H9 (cell line): ENCODE data around the gene RAB25. TPM values are rescaled to one million over a fixed set of nuclear protein-coding genes. Genes with fewer than 3 reads are reported as not detected.

Source experiments
- DNase-seq: peaks from one replicate; pipeline ENCODE4 v3.0.0-alpha.2; 2017
- H2AFZ ChIP-seq: one replicate; pipeline ENCODE4 v1.6.1; 2013; ENCODE audit warnings: mild to moderate bottlenecking, low read length, control low read depth, moderate library complexity
- H2AK5ac ChIP-seq: 2 replicates; pipeline ENCODE4 v1.6.1; 2013; ENCODE audit warnings: low read length, control low read depth, mixed read lengths; ENCODE audit not compliant: insufficient read length
- H2BK120ac ChIP-seq: one replicate; pipeline ENCODE4 v1.6.1; 2013; ENCODE audit warnings: low read depth, mild to moderate bottlenecking, low read length, control low read depth, inconsistent platforms; ENCODE audit not compliant: poor library complexity, severe bottlenecking
- H2BK12ac ChIP-seq: 2 replicates; pipeline ENCODE4 v1.6.1; 2013; ENCODE audit warnings: low read length, control low read depth, mixed read lengths, low read depth; ENCODE audit not compliant: insufficient read length
- H2BK15ac ChIP-seq: 2 replicates; pipeline ENCODE4 v1.6.1; 2013; ENCODE audit warnings: low read depth, low read length, control low read depth
- H2BK20ac ChIP-seq: one replicate; pipeline ENCODE4 v1.6.1; 2013; ENCODE audit warnings: low read depth, mild to moderate bottlenecking, low read length, control low read depth, inconsistent platforms; ENCODE audit not compliant: poor library complexity, severe bottlenecking
- H2BK5ac ChIP-seq: 2 replicates; pipeline ENCODE4 v1.6.1; 2013; ENCODE audit warnings: low read length, control low read depth, mixed read lengths; ENCODE audit not compliant: insufficient read length
- H3K14ac ChIP-seq: 2 replicates; pipeline ENCODE4 v1.6.1; 2013; ENCODE audit warnings: low read length, control low read depth; ENCODE audit not compliant: insufficient read depth
- H3K18ac ChIP-seq: 2 replicates; pipeline ENCODE4 v1.6.1; 2013; ENCODE audit warnings: low read depth, mild to moderate bottlenecking, mixed read lengths, low read length, control low read depth; ENCODE audit not compliant: insufficient read length
- H3K23ac ChIP-seq: 2 replicates; pipeline ENCODE4 v1.6.1; 2013; ENCODE audit warnings: low read length, control low read depth, mixed read lengths, low read depth; ENCODE audit not compliant: insufficient read length
- H3K23me2 ChIP-seq: 2 replicates; pipeline ENCODE4 v1.6.1; 2013; ENCODE audit warnings: low read depth, mild to moderate bottlenecking, mixed read lengths, low read length, control low read depth; ENCODE audit not compliant: insufficient read length, poor library complexity, severe bottlenecking
- H3K27ac ChIP-seq: 2 replicates; pipeline ENCODE4 v1.5.1; 2013; ENCODE audit warnings: low read length, control low read depth, mixed read lengths, low read depth; ENCODE audit not compliant: insufficient read length
- H3K27me3 ChIP-seq: 2 replicates; pipeline ENCODE4 v1.6.1; 2013; ENCODE audit warnings: low read length, control low read depth, inconsistent platforms; ENCODE audit not compliant: insufficient read depth
- H3K4ac ChIP-seq: 2 replicates; pipeline ENCODE4 v1.6.1; 2013; ENCODE audit warnings: low read depth, mild to moderate bottlenecking, control low read depth, inconsistent platforms, low read length, moderate library complexity
- H3K4me1 ChIP-seq: 2 replicates; pipeline ENCODE4 v1.6.1; 2013; ENCODE audit warnings: low read length, control low read depth, inconsistent platforms; ENCODE audit not compliant: insufficient read depth
- H3K4me2 ChIP-seq: 2 replicates; pipeline ENCODE4 v1.6.1; 2013; ENCODE audit warnings: low read length, control low read depth, mixed read lengths; ENCODE audit not compliant: insufficient read length, insufficient read depth
- H3K56ac ChIP-seq: 2 replicates; pipeline ENCODE4 v1.6.1; 2013; ENCODE audit warnings: low read depth, mild to moderate bottlenecking, mixed read lengths, low read length, control low read depth; ENCODE audit not compliant: insufficient read length
- H3K79me1 ChIP-seq: 2 replicates; pipeline ENCODE4 v1.6.1; 2013; ENCODE audit warnings: low read depth, mild to moderate bottlenecking, moderate library complexity, low read length, control low read depth, inconsistent platforms; ENCODE audit not compliant: insufficient read depth, poor library complexity, severe bottlenecking
- H3K79me2 ChIP-seq: 2 replicates; pipeline ENCODE4 v1.6.1; 2013; ENCODE audit warnings: low read length, control low read depth, inconsistent platforms; ENCODE audit not compliant: insufficient read depth
- H3K9ac ChIP-seq: 2 replicates; pipeline ENCODE4 v1.6.1; 2013; ENCODE audit warnings: low read length, control low read depth, mixed read lengths; ENCODE audit not compliant: insufficient read length; ENCODE audit errors: extremely low read depth
- H3K9me3 ChIP-seq: one replicate; pipeline ENCODE4 v1.6.1; 2013; ENCODE audit warnings: low read depth, low read length, inconsistent platforms; ENCODE audit not compliant: control insufficient read depth
- H3T11ph ChIP-seq: one replicate; pipeline ENCODE4 v1.6.1; 2013; ENCODE audit warnings: mild to moderate bottlenecking, low read length, control low read depth, inconsistent platforms
- H4K20me1 ChIP-seq: one replicate; pipeline ENCODE4 v1.6.1; 2013; ENCODE audit not compliant: control insufficient read depth, insufficient read length, insufficient read depth
- H4K5ac ChIP-seq: 2 replicates; pipeline ENCODE4 v1.6.1; 2013; ENCODE audit warnings: low read depth, mild to moderate bottlenecking, mixed read lengths, low read length, control low read depth; ENCODE audit not compliant: insufficient read length
- H4K8ac ChIP-seq: replicated peaks from 2 replicates; pipeline ENCODE4 v1.6.1; 2013; ENCODE audit warnings: low read length, control low read depth, mixed read lengths, low read depth; ENCODE audit not compliant: insufficient read length
- H4K91ac ChIP-seq: 2 replicates; pipeline ENCODE4 v1.6.1; 2013; ENCODE audit warnings: low read depth, mild to moderate bottlenecking, moderate library complexity, mixed read lengths, low read length, control low read depth; ENCODE audit not compliant: insufficient read length
- H3K27ac Mint-ChIP-seq, 3 experiments: 2 replicates in 2 of 3; 3 replicates in 1 of 3; pipeline ENCODE4 v1.8.0; 2020 to 2021; ENCODE audit warnings: mixed read lengths in 3 of 3, mild to moderate bottlenecking in 1 of 3, moderate library complexity in 1 of 3
- H3K27me3 Mint-ChIP-seq: 2 replicates; pipeline ENCODE4 v1.8.0; 2021; ENCODE audit warnings: low read depth, mild to moderate bottlenecking, moderate library complexity, mixed read lengths
- H3K36me3 Mint-ChIP-seq, 3 experiments: 2 replicates in 2 of 3; 3 replicates in 1 of 3; pipeline ENCODE4 v1.8.0; 2020 to 2021; ENCODE audit warnings: low read depth in 3 of 3, mixed read lengths in 3 of 3; ENCODE audit not compliant: insufficient read depth in 1 of 3
- H3K4me1 Mint-ChIP-seq, 2 experiments: 2 replicates each; pipeline ENCODE4 v1.8.0; 2020; ENCODE audit warnings: mixed read lengths in 2 of 2
- H3K4me3 Mint-ChIP-seq, 2 experiments: 2 replicates in 1 of 2; 3 replicates in 1 of 2; pipeline ENCODE4 v1.8.0; 2020 to 2021; ENCODE audit warnings: mild to moderate bottlenecking in 2 of 2, mixed read lengths in 2 of 2, moderate library complexity in 1 of 2
- H3K9me3 Mint-ChIP-seq, 2 experiments: 2 replicates in 1 of 2; 3 replicates in 1 of 2; pipeline ENCODE4 v1.8.0; 2020; ENCODE audit warnings: mild to moderate bottlenecking in 2 of 2, mixed read lengths in 2 of 2, moderate library complexity in 1 of 2
- CTCF ChIP-seq: fragments of 200-600 bp; sonication (generic); conservative IDR thresholded peaks from 3 replicates; pipeline ENCODE4 v1.8.0; 2021; ENCODE audit warnings: antibody characterized with exemption, mild to moderate bottlenecking
- WGBS: extraction: QIAGEN DNeasy Blood & Tissue Kit; methylation state at CpG from one replicate; pipeline ENCODE4 v1.1.7; 2013; ENCODE audit warnings: missing lambda C conversion rate, low lambda C conversion rate, mixed read lengths; ENCODE audit not compliant: insufficient read length; ENCODE audit errors: extremely low coverage; 5-methylcytosine and 5-hydroxymethylcytosine counted together
- total RNA-seq: library from RNA; stranded (reverse); gene quantifications from 2 replicates; pipeline ENCODE4 v1.2.1, GENCODE V29; 2021

RAB25 gene
- total RNA-seq, 1 experiment from 2014 or later = 43.1 TPM

GRCh38 chr1:156062189-156062588 lies 1.2 kb downstream of the RAB25 start:
- TF ChIP-seq CTCF = no peak
- peaks cover 6 to 16% (median 14%) of the 10 kb centered on the region in 3 experiments; a peak in 5 of 7 replicates for H3K36me3 Mint-ChIP-seq
- peak overlapping the region; percentile 73 to 91 for H3K4me3 Mint-ChIP-seq
- peaks cover 1% of the 10 kb centered on the region for H3K27me3 Mint-ChIP-seq
- no peaks in the 10 kb centered on the region for H4K20me1 ChIP-seq
- H3K4me2 ChIP-seq = no peak overlapping the region
- no peak overlapping the region for H3K18ac ChIP-seq
- H4K5ac ChIP-seq = no peak overlapping the region
- H3K27me3 ChIP-seq = no peaks in the 10 kb centered on the region
- H3K9me3 Mint-ChIP-seq = no peaks in the 10 kb centered on the region; a peak in 1 of 5 replicates
- peaks cover 38 to 54% of the 10 kb centered on the region in 2 experiments for H3K4me1 Mint-ChIP-seq
- no peak overlapping the region for H3K56ac ChIP-seq
- H3T11ph ChIP-seq = no peak overlapping the region
- no peak overlapping the region for H3K14ac ChIP-seq
- H3K4me1 ChIP-seq = no peaks in the 10 kb centered on the region
- no peak overlapping the region for H3K23ac ChIP-seq
- no peak overlapping the region for H2BK15ac ChIP-seq
- H3K9ac ChIP-seq = no peak overlapping the region
- no peak overlapping the region for H2AK5ac ChIP-seq
- DNase-seq = no peak
- H4K91ac ChIP-seq = no peak overlapping the region
- no peak overlapping the region for H2BK120ac ChIP-seq
- no peaks in the 10 kb centered on the region for H3K79me1 ChIP-seq
- no peak overlapping the region for H3K27ac ChIP-seq
- peaks cover 4% of the 10 kb centered on the region for H3K23me2 ChIP-seq
- H3K9me3 ChIP-seq = no peaks in the 10 kb centered on the region
- H4K8ac ChIP-seq = no peak overlapping the region
- no peak overlapping the region for H3K4ac ChIP-seq
- H3K27ac Mint-ChIP-seq = peak overlapping the region in 1 of 3 experiments; percentile 55; a peak in 2 of 7 replicates
- no peak overlapping the region for H2AFZ ChIP-seq
- no peak overlapping the region for H2BK20ac ChIP-seq
- H2BK12ac ChIP-seq = no peak overlapping the region
- H3K79me2 ChIP-seq = no peaks in the 10 kb centered on the region
- WGBS = no CpG with 5 or more reads among the region's 3 CpGs
- H2BK5ac ChIP-seq = no peak overlapping the region
